Retinal pigment epithelial cell (primary cell): ENCODE results near the gene PSME3.

ENCODE experiments used
- DNase-seq: peaks from one replicate; pipeline ENCODE4 v3.0.0-alpha.2; 2010; ENCODE audit warnings: low read depth
- H3K4me3 ChIP-seq: 2 replicates; pipeline ENCODE4 v1.5.1; 2011; ENCODE audit warnings: mild to moderate bottlenecking, low read length, control low read depth, moderate library complexity
- TF ChIP-seq, protein P1 (sequence below): conservative IDR thresholded peaks from 2 replicates; pipeline ENCODE4 v1.5.1; 2011; ENCODE audit warnings: low read depth, low read length, control low read depth, inconsistent platforms

Gene PSME3

DNA sequence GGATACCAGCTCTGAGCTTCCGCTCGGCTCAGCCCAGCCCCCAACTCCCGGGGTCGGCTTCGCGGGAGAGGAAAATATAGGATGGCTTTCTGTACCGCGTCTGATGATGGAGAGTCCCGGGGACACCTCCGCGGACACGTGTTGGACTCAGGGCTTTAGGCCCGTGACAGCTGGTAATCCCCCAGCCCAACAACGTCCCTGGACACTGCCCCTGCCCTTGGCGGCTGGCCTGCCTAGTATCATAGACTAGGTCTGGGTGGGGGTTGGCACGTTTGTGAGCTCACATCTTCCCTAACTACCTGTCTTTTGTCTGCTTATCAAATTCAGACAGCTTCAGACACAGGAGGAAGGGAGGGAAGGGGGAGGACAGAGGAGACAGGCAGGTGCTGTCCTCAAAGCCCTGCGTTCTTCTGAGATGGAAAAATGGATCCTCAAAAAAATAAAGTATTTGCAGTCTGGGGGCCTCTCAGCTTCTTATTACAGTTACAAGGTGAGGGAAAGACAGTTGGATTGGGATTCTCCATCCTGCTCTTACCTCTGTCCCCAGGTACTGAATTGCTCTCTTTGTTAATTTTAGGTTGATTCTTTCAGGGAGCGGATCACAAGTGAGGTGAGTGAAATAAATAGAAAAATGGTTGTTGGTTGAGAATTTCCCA, 698 bp downstream of the PSME3 start:
- TF ChIP-seq, protein P1, sequence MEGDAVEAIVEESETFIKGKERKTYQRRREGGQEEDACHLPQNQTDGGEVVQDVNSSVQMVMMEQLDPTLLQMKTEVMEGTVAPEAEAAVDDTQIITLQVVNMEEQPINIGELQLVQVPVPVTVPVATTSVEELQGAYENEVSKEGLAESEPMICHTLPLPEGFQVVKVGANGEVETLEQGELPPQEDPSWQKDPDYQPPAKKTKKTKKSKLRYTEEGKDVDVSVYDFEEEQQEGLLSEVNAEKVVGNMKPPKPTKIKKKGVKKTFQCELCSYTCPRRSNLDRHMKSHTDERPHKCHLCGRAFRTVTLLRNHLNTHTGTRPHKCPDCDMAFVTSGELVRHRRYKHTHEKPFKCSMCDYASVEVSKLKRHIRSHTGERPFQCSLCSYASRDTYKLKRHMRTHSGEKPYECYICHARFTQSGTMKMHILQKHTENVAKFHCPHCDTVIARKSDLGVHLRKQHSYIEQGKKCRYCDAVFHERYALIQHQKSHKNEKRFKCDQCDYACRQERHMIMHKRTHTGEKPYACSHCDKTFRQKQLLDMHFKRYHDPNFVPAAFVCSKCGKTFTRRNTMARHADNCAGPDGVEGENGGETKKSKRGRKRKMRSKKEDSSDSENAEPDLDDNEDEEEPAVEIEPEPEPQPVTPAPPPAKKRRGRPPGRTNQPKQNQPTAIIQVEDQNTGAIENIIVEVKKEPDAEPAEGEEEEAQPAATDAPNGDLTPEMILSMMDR = no peak
- DNase-seq = no peak

DNA sequence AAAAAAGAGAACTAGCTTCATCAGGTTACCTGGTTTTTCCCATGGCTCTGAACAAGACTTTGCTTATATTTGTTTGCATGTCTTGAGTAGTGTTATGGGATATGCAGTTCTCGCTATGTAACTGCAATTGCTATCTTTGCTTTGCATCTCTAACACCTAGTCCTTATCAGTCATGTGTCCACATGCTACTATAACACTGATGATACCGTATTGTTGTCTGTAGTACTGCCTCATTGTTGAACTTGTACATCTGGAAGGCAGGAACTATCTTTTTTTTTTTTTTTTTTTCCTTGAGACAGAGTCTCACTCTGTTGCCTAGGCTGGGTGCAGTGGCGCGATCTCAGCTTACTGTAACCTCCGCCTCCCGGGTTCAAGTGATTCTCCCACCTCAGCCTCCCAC, 2.5 kb downstream of the PSME3 start:
- DNase-seq = no peak
- no peak overlapping the region for H3K4me3 ChIP-seq
- TF ChIP-seq, protein P1 = no peak

More for the DNA sequence above, 698 bp downstream of the PSME3 start:
- H3K4me3 ChIP-seq = peak overlapping the region; percentile 99

DNA sequence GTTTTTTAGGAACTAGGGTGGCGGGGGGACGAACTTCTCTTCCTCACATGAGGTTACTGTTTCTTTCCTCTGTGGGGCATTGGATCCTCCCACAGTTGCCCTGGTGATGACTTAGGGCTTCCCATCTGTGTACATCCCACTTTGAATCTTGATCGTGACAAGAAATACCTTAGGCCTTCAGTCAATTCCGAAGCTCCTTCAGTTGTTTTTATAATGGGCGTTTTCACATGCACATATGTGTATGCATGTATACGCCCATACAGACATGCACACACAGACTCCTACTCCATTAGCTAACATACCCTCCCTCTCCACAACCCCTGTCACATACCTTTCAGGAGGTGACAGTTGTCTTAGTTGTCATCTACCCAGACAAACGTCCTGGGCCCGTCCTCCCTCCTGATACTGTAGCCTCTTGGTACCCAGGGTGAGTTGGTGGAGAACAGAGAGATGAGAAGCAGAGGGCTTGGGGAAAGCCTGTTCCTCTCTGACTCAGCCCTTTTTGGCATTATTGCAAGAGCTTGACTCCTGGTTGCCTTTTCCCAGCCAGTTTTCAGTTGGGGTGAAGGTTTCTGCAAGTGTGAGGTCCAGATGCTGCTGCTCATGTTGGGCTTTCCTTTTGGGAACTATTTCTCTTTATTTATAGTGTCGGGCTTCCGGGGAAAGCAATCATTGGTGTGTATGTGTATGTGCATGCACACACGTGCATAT, 8.9 kb downstream of the PSME3 start:
- TF ChIP-seq, protein P1 = no peak
- H3K4me3 ChIP-seq = no peak overlapping the region
- DNase-seq = no peak

DNA sequence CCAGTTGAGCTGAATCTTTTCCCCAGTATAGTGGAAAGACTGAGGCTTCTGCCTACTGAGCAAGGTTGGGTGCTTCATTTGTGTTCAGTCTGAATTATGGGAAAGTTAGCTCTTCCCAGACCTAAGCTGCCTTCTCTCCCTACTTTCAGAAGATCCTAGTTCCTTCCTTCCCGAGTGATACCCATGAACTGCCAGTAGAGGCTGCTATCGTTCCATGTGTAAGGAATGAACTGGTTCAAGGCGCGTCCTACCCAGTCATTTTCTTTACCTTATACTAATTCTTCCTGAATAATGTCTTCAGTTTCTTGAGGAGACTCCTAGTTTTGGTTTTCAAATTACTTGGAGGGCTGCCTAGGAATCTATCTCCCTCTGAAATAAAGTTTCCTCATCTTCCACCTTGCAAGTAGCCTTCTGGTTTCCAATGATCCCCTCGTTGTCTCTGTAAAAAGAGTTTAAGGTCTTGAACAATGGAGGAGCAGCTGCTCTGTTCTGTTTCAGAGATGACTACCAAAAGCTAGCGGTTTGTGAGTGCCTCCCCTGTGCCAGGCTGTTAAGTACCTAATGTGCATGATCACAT, 10.2 kb downstream of the PSME3 start:
- TF ChIP-seq, protein P1 = peak; percentile 99
- DNase-seq = no peak
- H3K4me3 ChIP-seq = no peak overlapping the region

DNA sequence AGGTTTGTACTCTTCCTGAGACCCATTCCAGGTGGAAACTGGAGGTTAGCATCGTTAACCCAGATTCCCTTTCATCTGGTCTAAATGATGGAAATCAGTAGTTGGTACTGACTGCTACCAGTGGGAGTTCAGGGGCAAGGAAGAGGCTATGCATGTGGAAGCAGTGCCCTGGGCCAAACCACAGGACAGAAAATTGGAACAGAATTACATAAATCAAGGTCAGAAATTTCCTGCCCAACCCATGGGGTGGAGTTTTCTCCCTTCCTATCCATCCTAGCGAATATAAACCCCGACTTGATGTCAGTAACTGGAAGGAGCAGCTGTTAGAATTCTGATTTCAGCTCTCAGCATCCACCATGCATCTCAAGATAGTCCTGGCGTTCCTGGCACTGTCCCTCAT, 11.1 kb downstream of the PSME3 start, which contains the start of gene AOC2:
TSS of gene AOC2 (plus strand) at position 310 of the 400 bp plus-strand sequence. CDS start at position 357, 47 bp downstream.
- DNase-seq = no peak
- no peak within 1 kb of the TSS for H3K4me3 ChIP-seq
- TF ChIP-seq, protein P1 = no peak

DNA sequence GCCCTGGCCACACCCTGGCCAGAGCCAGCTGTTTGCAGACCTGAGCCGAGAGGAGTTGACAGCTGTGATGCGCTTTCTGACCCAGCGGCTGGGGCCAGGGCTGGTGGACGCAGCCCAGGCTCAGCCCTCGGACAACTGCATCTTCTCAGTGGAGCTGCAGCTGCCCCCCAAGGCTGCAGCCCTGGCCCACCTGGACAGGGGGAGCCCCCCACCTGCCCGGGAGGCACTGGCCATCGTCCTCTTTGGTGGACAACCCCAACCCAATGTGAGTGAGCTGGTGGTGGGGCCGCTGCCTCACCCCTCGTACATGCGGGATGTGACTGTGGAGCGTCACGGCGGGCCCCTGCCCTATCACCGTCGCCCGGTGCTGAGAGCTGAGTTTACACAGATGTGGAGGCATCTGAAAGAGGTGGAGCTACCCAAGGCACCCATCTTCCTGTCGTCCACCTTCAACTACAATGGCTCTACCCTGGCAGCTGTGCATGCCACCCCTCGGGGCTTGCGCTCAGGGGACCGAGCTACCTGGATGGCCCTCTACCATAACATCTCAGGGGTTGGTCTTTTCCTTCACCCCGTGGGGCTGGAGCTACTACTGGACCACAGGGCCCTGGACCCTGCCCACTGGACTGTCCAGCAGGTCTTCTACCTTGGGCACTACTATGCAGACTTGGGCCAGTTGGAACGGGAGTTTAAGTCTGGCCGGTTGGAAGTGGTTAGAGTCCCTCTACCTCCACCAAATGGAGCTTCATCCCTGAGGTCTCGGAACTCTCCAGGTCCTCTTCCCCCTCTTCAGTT, 11.8 kb downstream of the PSME3 start:
- DNase-seq = no peak
- TF ChIP-seq, protein P1 = no peak
- no peak overlapping the region for H3K4me3 ChIP-seq
